Measurements from ENCODE around the gene SYNJ2. TPM values are rescaled to one million over a fixed set of nuclear protein-coding genes. Genes with fewer than 3 reads are reported as not detected.
"Not testable (repeated sequence)": the region's sequence is repeated elsewhere in the genome, so short reads cannot be mapped to it uniquely, and the experiment has no call there.

Gene SYNJ2
- total RNA-seq, 1 donor from 2014 or later, result 42.7 TPM

DNA sequence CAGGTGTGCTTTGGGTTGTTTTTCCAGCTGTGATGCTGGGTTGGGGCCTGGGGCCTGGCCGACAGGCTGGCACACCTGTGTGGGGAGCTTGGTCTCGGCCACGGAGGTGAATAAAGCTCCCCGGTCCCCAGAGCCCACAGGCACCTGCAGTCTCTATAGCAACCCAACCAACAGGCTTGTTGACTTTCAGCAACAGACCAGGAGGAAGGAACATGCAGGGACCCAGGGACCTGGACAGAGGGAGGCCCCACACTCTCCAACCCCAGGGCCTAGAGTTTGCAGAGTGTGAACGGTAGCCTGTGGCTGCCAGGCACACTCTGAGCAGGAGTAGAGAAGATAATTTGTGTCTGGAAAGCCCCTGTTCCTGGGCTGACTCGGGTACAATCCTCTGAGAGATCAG is 14.6 kb upstream of the SYNJ2 start:
- DNase-seq (ENCODE audit: low spot score in 2 of 2, unreplicated experiment in 2 of 2), result no peak
- H3K27me3 Mint-ChIP-seq (ENCODE audit: low read depth), result no peaks in the 10 kb centered on the region
- TF ChIP-seq, protein P1, sequence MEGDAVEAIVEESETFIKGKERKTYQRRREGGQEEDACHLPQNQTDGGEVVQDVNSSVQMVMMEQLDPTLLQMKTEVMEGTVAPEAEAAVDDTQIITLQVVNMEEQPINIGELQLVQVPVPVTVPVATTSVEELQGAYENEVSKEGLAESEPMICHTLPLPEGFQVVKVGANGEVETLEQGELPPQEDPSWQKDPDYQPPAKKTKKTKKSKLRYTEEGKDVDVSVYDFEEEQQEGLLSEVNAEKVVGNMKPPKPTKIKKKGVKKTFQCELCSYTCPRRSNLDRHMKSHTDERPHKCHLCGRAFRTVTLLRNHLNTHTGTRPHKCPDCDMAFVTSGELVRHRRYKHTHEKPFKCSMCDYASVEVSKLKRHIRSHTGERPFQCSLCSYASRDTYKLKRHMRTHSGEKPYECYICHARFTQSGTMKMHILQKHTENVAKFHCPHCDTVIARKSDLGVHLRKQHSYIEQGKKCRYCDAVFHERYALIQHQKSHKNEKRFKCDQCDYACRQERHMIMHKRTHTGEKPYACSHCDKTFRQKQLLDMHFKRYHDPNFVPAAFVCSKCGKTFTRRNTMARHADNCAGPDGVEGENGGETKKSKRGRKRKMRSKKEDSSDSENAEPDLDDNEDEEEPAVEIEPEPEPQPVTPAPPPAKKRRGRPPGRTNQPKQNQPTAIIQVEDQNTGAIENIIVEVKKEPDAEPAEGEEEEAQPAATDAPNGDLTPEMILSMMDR (IDR thresholded peaks at IDR 0.05; ENCODE audit: unreplicated experiment), result no peak
- no peaks in the 10 kb centered on the region for H3K9me3 Mint-ChIP-seq
- H3K4me3 Mint-ChIP-seq, result no peak overlapping the region
- H3K27ac Mint-ChIP-seq, result peak overlapping the region; percentile 58
- no peaks in the 10 kb centered on the region for H3K36me3 Mint-ChIP-seq
- peaks cover 16% of the 10 kb centered on the region for H3K4me1 Mint-ChIP-seq

DNA sequence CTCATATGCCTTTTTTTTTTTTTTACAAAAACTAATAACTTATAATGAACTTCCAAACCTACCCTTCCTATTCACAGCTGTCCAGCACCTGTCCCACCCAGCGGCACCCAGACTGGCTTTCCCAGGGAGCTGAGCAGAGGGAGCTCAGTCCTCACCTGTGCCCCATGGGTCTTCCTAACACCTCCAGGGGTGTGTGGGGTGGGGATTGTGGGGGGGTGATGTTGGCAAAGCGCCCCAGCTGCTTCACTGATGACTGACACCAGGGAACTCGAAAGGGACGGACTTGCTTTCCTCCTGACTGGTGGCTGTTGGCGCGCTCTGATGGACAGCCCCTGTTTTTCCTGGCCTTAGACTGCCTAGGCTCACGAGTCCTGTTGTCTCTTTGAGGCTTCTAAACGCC is 14.2 kb upstream of the SYNJ2 start:
- Mint-ChIP-seq H3K4me1 (peaks cover 18% of the 10 kb centered on the region), H3K9me3 (no peaks in the 10 kb centered on the region), H3K27ac (no peak overlapping the region), H3K27me3 (ENCODE audit: low read depth) (no peaks in the 10 kb centered on the region), H3K36me3 (no peaks in the 10 kb centered on the region), H3K4me3 (no peak overlapping the region)
- TF ChIP-seq, protein P1 (IDR thresholded peaks at IDR 0.05; ENCODE audit: unreplicated experiment), result no peak
- no peak for DNase-seq (ENCODE audit: low spot score in 2 of 2, unreplicated experiment in 2 of 2)

DNA sequence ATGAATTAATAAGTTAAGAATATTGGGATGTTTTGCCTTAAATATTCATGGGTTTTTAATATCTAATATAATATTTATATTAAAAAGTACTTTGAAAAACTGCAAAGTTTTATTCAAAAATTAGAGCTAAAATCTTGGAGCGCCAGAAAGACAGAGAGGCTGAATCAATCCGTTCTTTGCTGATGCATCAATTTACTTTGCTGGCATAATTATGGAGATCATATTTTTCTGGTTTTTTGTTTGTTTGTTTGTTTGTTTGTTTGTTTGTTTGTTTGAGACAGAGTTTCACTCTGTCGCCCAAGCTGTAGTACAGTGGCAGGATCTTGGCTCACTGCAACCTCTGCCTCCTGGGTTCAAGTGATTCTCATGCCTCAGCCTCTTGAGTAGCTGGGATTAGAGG is 9.5 kb upstream of the SYNJ2 start:
- DNase-seq (ENCODE audit: low spot score in 2 of 2, unreplicated experiment in 2 of 2); H3K36me3 Mint-ChIP-seq; H3K9me3 Mint-ChIP-seq; H3K27ac Mint-ChIP-seq; H3K4me3 Mint-ChIP-seq; H3K27me3 Mint-ChIP-seq (ENCODE audit: low read depth): not testable (repeated sequence)
- H3K4me1 Mint-ChIP-seq, result peaks cover 16% of the 10 kb centered on the region

DNA sequence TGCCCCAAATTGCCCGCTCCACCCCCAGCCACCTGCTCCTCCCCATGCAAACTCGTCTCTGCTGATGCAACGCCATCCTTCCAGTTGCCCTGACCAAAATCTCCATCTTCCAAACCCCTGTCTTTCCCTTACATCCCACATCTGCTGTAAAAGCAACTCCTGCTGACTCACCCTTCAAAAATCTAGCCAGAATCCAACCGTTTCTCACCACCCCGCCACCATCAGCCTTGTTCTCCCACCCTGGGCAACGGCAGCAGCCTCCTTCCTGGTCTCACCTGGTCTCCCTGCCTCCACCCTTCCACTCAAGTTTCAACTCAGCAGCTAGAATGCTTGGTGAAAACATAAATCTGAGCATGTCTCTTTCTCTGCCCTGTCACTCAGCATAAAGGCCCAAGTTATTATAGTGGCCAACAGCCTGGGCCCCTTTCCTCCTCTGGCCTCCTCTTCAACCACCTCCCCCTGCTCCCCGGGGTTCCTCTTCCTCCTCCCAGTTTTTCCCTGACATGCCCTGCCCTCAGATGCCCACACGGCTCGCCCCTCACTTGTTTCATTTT is 7.2 kb upstream of the SYNJ2 start:
- DNase-seq (ENCODE audit: low spot score in 2 of 2, unreplicated experiment in 2 of 2), result no peak
- TF ChIP-seq, protein P1 (IDR thresholded peaks at IDR 0.05; ENCODE audit: unreplicated experiment), result no peak
- Mint-ChIP-seq H3K4me3 (no peak overlapping the region), H3K36me3 (no peaks in the 10 kb centered on the region), H3K4me1 (peaks cover 22% of the 10 kb centered on the region), H3K27me3 (ENCODE audit: low read depth) (peaks cover 3% of the 10 kb centered on the region), H3K9me3 (no peaks in the 10 kb centered on the region), H3K27ac (no peak overlapping the region)

DNA sequence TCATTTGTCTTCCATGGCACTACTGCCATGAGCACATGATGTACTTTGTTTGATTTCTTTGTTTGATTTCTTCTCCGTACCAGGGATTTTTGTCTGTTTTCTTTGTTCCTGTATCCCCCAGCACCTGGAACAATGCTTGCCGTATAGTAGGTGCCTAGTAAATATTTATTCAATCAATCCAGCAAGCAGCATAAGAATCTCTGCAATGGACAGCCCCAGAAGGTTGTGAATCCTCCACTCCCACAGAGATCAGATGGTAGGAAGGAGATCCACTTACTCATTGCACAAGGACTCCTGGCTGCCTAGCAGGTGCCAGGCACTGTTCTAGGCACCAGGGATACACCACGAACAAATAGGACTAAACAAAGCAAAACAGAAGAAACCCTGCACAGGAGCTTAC is 6.7 kb upstream of the SYNJ2 start:
- no peaks in the 10 kb centered on the region for H3K9me3 Mint-ChIP-seq
- DNase-seq (ENCODE audit: low spot score in 2 of 2, unreplicated experiment in 2 of 2), result no peak
- no peak overlapping the region for H3K4me3 Mint-ChIP-seq
- no peak overlapping the region for H3K27ac Mint-ChIP-seq
- TF ChIP-seq, protein P1 (IDR thresholded peaks at IDR 0.05; ENCODE audit: unreplicated experiment), result no peak
- H3K4me1 Mint-ChIP-seq, result peaks cover 22% of the 10 kb centered on the region
- H3K36me3 Mint-ChIP-seq, result no peaks in the 10 kb centered on the region
- H3K27me3 Mint-ChIP-seq (ENCODE audit: low read depth), result peaks cover 3% of the 10 kb centered on the region

DNA sequence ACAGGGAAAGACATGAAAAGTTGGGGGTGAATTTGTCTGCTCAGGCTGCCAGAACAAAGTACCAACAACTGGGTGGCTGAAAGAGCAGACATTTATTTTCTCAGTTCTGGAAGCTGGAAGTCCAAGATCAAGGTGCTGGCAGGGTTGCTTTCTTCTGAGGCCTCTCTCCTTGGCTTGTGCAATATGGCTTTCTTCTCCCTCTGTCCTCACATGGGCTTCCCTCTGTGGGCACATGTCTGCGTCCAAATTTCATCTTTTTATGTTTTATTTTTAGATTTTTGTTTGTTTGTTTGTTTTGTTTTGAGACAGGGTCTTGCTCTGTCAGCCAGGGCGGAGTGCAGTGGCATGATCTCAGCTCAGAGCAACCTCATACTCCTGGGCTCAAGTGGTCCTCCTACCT is 6.2 kb upstream of the SYNJ2 start:
- no peaks in the 10 kb centered on the region for H3K36me3 Mint-ChIP-seq
- peaks cover 22% of the 10 kb centered on the region for H3K4me1 Mint-ChIP-seq
- no peak overlapping the region for H3K4me3 Mint-ChIP-seq
- peaks cover 3% of the 10 kb centered on the region for H3K27me3 Mint-ChIP-seq (ENCODE audit: low read depth)
- H3K9me3 Mint-ChIP-seq, result no peaks in the 10 kb centered on the region
- H3K27ac Mint-ChIP-seq, result no peak overlapping the region
- TF ChIP-seq, protein P1 (IDR thresholded peaks at IDR 0.05; ENCODE audit: unreplicated experiment), result no peak
- no peak for DNase-seq (ENCODE audit: low spot score in 2 of 2, unreplicated experiment in 2 of 2)

Data from mesothelial cell of epicardium (in vitro differentiated cells).